Measurements from ENCODE around the gene AMELX. TPM values are rescaled to one million over a fixed set of nuclear protein-coding genes. Genes with fewer than 3 reads are reported as not detected.

The AMELX gene
- total and polyA plus RNA-seq, 2 donors from 2014 or later: not detected

DNA sequence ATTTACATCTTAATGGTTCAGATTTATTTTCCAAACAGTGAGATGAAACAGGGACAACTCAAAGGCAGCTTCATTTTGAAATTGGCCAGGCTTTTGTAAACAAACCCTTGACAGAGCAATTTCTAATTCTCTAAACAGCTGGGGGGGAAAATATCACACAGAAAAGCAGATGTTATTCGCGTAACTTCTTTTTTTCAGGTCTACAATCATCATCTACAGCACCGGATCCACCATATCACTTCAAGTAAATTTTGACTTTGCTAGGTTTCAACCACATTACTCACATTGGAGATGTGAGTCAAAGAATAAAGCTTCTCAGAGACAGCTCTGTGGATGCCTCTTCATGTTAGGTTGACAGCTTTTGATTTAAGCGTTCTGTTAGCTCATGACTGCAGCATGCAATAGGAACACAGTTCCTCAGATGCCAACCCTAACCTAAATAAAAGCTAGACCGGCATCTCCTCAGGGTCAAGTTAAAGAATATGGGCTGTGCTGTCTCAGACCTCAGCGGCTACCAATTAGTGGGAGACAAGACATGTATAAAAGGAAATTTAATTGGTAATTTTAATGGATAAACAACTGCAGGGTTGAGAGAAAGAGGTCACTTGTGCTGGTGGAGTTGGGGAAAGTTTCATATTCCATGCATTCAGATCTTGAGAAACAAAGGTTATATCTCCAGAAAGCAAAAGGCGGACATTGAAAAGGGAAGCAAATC, 26.8 kb downstream of the AMELX start:
- Histone ChIP-seq H3K4me3 (ENCODE audit: low read length in 3 of 3) (no peak overlapping the region), H3K27me3 (ENCODE audit: control insufficient read depth, insufficient read depth, low read length) (peaks cover 2% of the 10 kb centered on the region), H3K4me1 (ENCODE audit: control insufficient read depth in 2 of 3, insufficient read depth in 2 of 3, low read depth in 1 of 3, low read length in 3 of 3) (no peaks in the 10 kb centered on the region), H3K27ac (ENCODE audit: low read depth in 2 of 2, low read length in 2 of 2) (no peak overlapping the region), H3K36me3 (ENCODE audit: control insufficient read depth in 2 of 3, insufficient read depth in 3 of 3, low read length in 3 of 3) (no peaks in the 10 kb centered on the region), H3K9me3 (ENCODE audit: control insufficient read depth in 2 of 3, insufficient read depth in 1 of 3, low read length in 3 of 3) (no peaks in the 10 kb centered on the region), H3K9ac (ENCODE audit: low read length in 3 of 3) (no peak overlapping the region)
- TF ChIP-seq, protein P1, sequence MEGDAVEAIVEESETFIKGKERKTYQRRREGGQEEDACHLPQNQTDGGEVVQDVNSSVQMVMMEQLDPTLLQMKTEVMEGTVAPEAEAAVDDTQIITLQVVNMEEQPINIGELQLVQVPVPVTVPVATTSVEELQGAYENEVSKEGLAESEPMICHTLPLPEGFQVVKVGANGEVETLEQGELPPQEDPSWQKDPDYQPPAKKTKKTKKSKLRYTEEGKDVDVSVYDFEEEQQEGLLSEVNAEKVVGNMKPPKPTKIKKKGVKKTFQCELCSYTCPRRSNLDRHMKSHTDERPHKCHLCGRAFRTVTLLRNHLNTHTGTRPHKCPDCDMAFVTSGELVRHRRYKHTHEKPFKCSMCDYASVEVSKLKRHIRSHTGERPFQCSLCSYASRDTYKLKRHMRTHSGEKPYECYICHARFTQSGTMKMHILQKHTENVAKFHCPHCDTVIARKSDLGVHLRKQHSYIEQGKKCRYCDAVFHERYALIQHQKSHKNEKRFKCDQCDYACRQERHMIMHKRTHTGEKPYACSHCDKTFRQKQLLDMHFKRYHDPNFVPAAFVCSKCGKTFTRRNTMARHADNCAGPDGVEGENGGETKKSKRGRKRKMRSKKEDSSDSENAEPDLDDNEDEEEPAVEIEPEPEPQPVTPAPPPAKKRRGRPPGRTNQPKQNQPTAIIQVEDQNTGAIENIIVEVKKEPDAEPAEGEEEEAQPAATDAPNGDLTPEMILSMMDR (IDR thresholded peaks at IDR 0.05; ENCODE audit: borderline replicate concordance, extremely low read depth, insufficient read depth): no peak
- intact Hi-C loops (cut with DNase I): no loop called here
- FAIRE-seq: no peak
- DNase-seq: peak in 1 of 5 donors; percentile 40

DNA sequence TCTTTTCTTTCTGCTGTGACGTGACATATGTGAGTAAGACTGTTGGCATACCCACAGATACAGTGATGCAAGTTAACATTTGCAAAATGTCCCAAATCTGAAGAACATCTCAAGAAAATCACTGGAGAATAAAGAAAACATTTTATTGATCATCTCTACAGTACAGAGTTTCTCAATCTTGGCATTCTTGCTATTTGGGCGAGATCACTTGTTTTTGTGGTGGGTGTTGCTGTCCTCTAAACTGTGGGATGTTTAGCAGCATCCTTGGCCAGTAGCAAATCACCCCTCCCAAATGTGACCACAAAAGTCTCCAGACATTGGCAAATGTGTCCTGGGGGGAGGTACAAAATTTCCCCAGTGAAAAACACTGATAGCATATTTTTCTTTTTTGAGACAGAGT, 28.8 kb downstream of the AMELX start:
- FAIRE-seq: no peak
- H3K4me1 ChIP-seq (ENCODE audit: control insufficient read depth in 2 of 3, insufficient read depth in 2 of 3, low read depth in 1 of 3, low read length in 3 of 3): no peaks in the 10 kb centered on the region
- intact Hi-C loops (cut with DNase I): no loop called here
- H3K27me3 ChIP-seq (ENCODE audit: control insufficient read depth, insufficient read depth, low read length): no peaks in the 10 kb centered on the region
- H3K9ac ChIP-seq (ENCODE audit: low read length in 3 of 3): no peak overlapping the region
- DNase-seq: no peak
- no peaks in the 10 kb centered on the region for H3K9me3 ChIP-seq (ENCODE audit: control insufficient read depth in 2 of 3, insufficient read depth in 1 of 3, low read length in 3 of 3)
- H3K4me3 ChIP-seq (ENCODE audit: low read length in 3 of 3): no peak overlapping the region
- TF ChIP-seq, protein P1 (IDR thresholded peaks at IDR 0.05; ENCODE audit: borderline replicate concordance, extremely low read depth, insufficient read depth): no peak
- H3K27ac ChIP-seq (ENCODE audit: low read depth in 2 of 2, low read length in 2 of 2): no peak overlapping the region
- H3K36me3 ChIP-seq (ENCODE audit: control insufficient read depth in 2 of 3, insufficient read depth in 3 of 3, low read length in 3 of 3): no peaks in the 10 kb centered on the region

DNA sequence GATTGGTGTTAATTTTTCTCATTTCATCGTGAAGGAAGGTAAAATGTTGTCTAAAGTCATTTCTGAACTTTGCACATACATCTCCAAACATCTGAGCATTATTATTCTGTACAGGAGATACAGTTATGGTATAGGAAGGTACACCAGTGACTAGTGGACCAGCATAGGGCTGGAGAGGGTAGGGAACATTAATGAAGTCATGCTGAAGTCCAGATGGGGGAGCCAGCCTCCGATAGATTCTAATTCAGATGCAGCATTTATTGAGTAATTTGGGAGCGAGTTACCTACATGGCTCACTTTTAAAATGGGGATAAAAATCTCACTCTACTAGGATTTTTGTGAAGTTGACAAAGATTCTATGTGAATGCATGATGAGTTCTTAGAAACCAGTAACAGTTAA, 34.9 kb downstream of the AMELX start:
- Histone ChIP-seq H3K4me3 (ENCODE audit: low read length in 3 of 3) (no peak overlapping the region), H3K27me3 (ENCODE audit: control insufficient read depth, insufficient read depth, low read length) (no peaks in the 10 kb centered on the region), H3K4me1 (ENCODE audit: control insufficient read depth in 2 of 3, insufficient read depth in 2 of 3, low read depth in 1 of 3, low read length in 3 of 3) (peaks cover 0 to 7% (median 0%) of the 10 kb centered on the region in 3 donors), H3K27ac (ENCODE audit: low read depth in 2 of 2, low read length in 2 of 2) (no peak overlapping the region), H3K9ac (ENCODE audit: low read length in 3 of 3) (no peak overlapping the region), H3K36me3 (ENCODE audit: control insufficient read depth in 2 of 3, insufficient read depth in 3 of 3, low read length in 3 of 3) (no peaks in the 10 kb centered on the region), H3K9me3 (ENCODE audit: control insufficient read depth in 2 of 3, insufficient read depth in 1 of 3, low read length in 3 of 3) (no peaks in the 10 kb centered on the region)
- no peak for FAIRE-seq
- no peak for DNase-seq
- TF ChIP-seq, protein P1 (IDR thresholded peaks at IDR 0.05; ENCODE audit: borderline replicate concordance, extremely low read depth, insufficient read depth): no peak
- intact Hi-C loops (cut with DNase I): no loop called here

Measured in kidney (tissue), 14 donors.